Gastroesophageal sphincter (tissue), 3 donors: ENCODE results near the gene GFRA4.

Source experiments
- POLR2A ChIP-seq, 2 donors: fragments of 450-650 bp; IDR thresholded peaks; one replicate each; pipeline ENCODE4 v1.6.1; 2017; ENCODE audit warnings: antibody characterized with exemption in 2 of 2, mild to moderate bottlenecking in 2 of 2, moderate library complexity in 1 of 2
- POLR2AphosphoS5 ChIP-seq: sonication (generic); formaldehyde crosslinking; IDR thresholded peaks from one replicate; pipeline ENCODE4 v1.6.1; 2017; ENCODE audit warnings: antibody characterized with exemption
- TF ChIP-seq, protein P1 (sequence below), 4 experiments: fragments of 200-600 bp in 2 of 4; fragments of 450-650 bp in 2 of 4; sonication (generic) in 1 of 4; IDR thresholded peaks; one replicate each; pipeline ENCODE4 v1.5.1; 2017 to 2019; ENCODE audit warnings: antibody characterized with exemption in 4 of 4, mild to moderate bottlenecking in 2 of 4, moderate library complexity in 2 of 4

DNA sequence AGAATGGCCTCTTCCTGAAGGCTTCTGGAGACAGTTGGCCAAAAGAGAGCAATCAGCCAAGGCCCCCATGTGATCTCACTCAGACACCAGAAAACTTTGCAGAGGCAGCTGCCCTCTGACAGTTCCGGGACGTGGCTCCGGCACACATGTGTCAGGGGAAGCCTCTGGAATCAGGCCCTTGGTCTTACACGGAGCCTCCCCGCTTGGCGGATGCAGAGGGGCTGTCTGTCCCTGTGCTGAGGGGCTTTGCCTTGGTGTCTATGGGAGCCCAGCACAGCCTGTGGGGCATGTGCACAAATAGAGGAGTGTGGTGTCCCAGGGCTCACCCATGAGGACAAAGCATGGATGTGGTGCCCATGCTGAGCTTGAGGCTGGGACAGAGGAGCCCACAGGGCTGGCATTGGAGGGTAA is 35.4 kb upstream of the GFRA4 start:
- TF ChIP-seq POLR2A (IDR thresholded peaks at IDR 0.05) (no peak), POLR2AphosphoS5 (no peak)
- TF ChIP-seq, protein P1, sequence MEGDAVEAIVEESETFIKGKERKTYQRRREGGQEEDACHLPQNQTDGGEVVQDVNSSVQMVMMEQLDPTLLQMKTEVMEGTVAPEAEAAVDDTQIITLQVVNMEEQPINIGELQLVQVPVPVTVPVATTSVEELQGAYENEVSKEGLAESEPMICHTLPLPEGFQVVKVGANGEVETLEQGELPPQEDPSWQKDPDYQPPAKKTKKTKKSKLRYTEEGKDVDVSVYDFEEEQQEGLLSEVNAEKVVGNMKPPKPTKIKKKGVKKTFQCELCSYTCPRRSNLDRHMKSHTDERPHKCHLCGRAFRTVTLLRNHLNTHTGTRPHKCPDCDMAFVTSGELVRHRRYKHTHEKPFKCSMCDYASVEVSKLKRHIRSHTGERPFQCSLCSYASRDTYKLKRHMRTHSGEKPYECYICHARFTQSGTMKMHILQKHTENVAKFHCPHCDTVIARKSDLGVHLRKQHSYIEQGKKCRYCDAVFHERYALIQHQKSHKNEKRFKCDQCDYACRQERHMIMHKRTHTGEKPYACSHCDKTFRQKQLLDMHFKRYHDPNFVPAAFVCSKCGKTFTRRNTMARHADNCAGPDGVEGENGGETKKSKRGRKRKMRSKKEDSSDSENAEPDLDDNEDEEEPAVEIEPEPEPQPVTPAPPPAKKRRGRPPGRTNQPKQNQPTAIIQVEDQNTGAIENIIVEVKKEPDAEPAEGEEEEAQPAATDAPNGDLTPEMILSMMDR (IDR thresholded peaks at IDR 0.05): no peak
